ENCODE data around the gene SLC17A1. TPM values are rescaled to one million over a fixed set of nuclear protein-coding genes. Genes with fewer than 3 reads are reported as not detected.

Gene SLC17A1
- total RNA-seq, 1 experiment from 2014 or later, result not detected

DNA sequence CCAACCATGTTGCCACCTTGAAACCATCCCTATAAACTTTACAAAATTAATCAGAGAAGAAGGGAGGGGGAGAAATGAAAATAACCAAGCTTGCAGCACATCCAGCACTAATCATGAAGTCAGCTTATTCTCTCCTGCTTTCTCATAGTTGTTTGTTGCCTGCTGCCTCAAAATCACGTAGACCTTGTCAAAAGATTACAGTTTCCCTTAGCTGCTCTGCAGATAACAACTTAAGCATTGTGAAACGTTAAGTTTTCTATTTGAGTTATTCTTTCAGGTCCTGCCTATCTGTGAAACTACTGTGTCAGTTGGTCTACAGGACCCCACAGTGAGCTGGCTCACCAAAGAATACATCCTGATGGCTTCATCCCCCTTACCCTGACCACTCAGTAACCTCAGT is 44.4 kb downstream of the SLC17A1 start:
- POLR2A ChIA-PET, result no interaction called here
- H3K27ac Mint-ChIP-seq, result no peak overlapping the region
- no peak for ATAC-seq
- no peaks in the 10 kb centered on the region for H3K36me3 Mint-ChIP-seq
- DNase-seq (ENCODE audit: low spot score), result no peak
- no peak overlapping the region for H3K4me3 Mint-ChIP-seq
- CTCF ChIA-PET, result interaction anchor here (1.2 to 3.0 kb wide), 4 partner anchors 55 to 230 kb away, joined by 3 to 16 read pairs (median 4); a partner anchor contains a TSS
- H3K9me3 Mint-ChIP-seq, result 0 out of 2 replicates have a peak, but pooled peaks cover under 1% of the 10 kb centered on the region
- no peaks in the 10 kb centered on the region for H3K27me3 Mint-ChIP-seq (ENCODE audit: low read depth)
- TF ChIP-seq, protein P1, sequence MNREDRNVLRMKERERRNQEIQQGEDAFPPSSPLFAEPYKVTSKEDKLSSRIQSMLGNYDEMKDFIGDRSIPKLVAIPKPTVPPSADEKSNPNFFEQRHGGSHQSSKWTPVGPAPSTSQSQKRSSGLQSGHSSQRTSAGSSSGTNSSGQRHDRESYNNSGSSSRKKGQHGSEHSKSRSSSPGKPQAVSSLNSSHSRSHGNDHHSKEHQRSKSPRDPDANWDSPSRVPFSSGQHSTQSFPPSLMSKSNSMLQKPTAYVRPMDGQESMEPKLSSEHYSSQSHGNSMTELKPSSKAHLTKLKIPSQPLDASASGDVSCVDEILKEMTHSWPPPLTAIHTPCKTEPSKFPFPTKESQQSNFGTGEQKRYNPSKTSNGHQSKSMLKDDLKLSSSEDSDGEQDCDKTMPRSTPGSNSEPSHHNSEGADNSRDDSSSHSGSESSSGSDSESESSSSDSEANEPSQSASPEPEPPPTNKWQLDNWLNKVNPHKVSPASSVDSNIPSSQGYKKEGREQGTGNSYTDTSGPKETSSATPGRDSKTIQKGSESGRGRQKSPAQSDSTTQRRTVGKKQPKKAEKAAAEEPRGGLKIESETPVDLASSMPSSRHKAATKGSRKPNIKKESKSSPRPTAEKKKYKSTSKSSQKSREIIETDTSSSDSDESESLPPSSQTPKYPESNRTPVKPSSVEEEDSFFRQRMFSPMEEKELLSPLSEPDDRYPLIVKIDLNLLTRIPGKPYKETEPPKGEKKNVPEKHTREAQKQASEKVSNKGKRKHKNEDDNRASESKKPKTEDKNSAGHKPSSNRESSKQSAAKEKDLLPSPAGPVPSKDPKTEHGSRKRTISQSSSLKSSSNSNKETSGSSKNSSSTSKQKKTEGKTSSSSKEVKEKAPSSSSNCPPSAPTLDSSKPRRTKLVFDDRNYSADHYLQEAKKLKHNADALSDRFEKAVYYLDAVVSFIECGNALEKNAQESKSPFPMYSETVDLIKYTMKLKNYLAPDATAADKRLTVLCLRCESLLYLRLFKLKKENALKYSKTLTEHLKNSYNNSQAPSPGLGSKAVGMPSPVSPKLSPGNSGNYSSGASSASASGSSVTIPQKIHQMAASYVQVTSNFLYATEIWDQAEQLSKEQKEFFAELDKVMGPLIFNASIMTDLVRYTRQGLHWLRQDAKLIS (CRISPR knock-in tag; IDR thresholded peaks at IDR 0.05; ENCODE audit: borderline replicate concordance), result no peak
- TF ChIP-seq PREB (CRISPR knock-in tag; IDR thresholded peaks at IDR 0.05; ENCODE audit: borderline replicate concordance), result no peak
- TF ChIP-seq IRF2 (CRISPR knock-in tag; IDR thresholded peaks at IDR 0.05; ENCODE audit: borderline replicate concordance, low read depth), result no peak
- TF ChIP-seq TCF7 (CRISPR knock-in tag; IDR thresholded peaks at IDR 0.05; ENCODE audit: low read depth), result no peak
- TF ChIP-seq, protein P2, sequence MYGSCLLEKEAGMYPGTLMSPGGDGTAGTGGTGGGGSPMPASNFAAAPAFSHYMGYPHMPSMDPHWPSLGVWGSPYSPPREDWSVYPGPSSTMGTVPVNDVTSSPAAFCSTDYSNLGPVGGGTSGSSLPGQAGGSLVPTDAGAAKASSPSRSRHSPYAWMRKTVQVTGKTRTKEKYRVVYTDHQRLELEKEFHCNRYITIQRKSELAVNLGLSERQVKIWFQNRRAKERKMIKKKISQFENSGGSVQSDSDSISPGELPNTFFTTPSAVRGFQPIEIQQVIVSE (CRISPR knock-in tag; IDR thresholded peaks at IDR 0.05; ENCODE audit: borderline replicate concordance), result no peak
- TF ChIP-seq FOXP4 (CRISPR knock-in tag; IDR thresholded peaks at IDR 0.05), result no peak
- no peak for TF ChIP-seq ELF4 (CRISPR knock-in tag; IDR thresholded peaks at IDR 0.05; ENCODE audit: low read depth)
- no peak for TF ChIP-seq PRRX2 (CRISPR knock-in tag; IDR thresholded peaks at IDR 0.05)
- TF ChIP-seq OVOL2 (CRISPR knock-in tag; IDR thresholded peaks at IDR 0.05; ENCODE audit: borderline replicate concordance), result no peak
- no peak for TF ChIP-seq ZNF317 (CRISPR knock-in tag; IDR thresholded peaks at IDR 0.05; ENCODE audit: borderline replicate concordance, low read depth)
- no peak for TF ChIP-seq JAZF1 (CRISPR knock-in tag; IDR thresholded peaks at IDR 0.05)
- TF ChIP-seq CREM (CRISPR knock-in tag; IDR thresholded peaks at IDR 0.05), result no peak
- TF ChIP-seq NFYB (CRISPR knock-in tag; conservative IDR thresholded peaks at IDR 0.05; ENCODE audit: low read depth), result no peak
- TF ChIP-seq, protein P3, sequence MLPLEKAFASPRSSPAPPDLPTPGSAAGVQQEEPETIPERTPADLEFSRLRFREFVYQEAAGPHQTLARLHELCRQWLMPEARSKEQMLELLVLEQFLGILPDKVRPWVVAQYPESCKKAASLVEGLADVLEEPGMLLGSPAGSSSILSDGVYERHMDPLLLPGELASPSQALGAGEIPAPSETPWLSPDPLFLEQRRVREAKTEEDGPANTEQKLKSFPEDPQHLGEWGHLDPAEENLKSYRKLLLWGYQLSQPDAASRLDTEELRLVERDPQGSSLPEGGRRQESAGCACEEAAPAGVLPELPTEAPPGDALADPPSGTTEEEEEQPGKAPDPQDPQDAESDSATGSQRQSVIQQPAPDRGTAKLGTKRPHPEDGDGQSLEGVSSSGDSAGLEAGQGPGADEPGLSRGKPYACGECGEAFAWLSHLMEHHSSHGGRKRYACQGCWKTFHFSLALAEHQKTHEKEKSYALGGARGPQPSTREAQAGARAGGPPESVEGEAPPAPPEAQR (CRISPR knock-in tag; IDR thresholded peaks at IDR 0.05), result no peak
- TF ChIP-seq FOXP1 (CRISPR knock-in tag; IDR thresholded peaks at IDR 0.05; ENCODE audit: borderline replicate concordance), result no peak
- no peak for TF ChIP-seq ETV6 (CRISPR knock-in tag; IDR thresholded peaks at IDR 0.05)
- TF ChIP-seq NR3C1 (CRISPR knock-in tag; conservative IDR thresholded peaks at IDR 0.05; ENCODE audit: low read depth), result no peak
- H3K4me1 Mint-ChIP-seq, result no peaks in the 10 kb centered on the region
